NK-92 (cell line): ENCODE data around the gene ITPKB.
"Not testable (repeated sequence)": the region's sequence is repeated elsewhere in the genome, so short reads cannot be mapped to it uniquely, and the experiment has no call there.

ENCODE experiments used
- DNase-seq: peaks from one replicate; lab custom pipeline; 2025; ENCODE audit not compliant: unreplicated experiment; lab: John Stamatoyannopoulos, UW

Gene ITPKB

DNA sequence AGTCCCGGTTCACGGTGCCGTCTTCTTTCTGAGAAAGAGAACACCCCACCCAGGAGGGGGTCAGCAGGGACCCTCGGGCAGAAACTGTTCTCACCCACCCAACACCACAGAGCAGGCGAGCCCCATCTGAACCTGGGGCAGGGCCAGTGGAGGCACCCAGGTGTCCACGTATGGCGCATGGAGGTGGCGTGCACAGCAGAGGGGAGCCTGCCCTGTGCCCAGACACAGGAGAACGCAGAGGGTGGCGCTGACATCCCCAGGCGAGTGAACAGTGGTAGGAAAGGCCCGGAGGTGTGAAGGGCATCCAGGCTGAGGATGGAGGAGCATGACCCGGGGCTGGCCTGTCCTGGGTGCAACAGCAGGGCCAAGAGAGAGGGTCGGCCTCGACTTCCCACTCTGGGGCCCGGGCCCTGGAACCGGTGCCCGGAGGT, 99.4 kb downstream of the ITPKB start:
- no peak for DNase-seq

- DNase-seq = not testable (repeated sequence)
Measured at GRCh38 chr1:226639206-226639605, 99.9 kb downstream of the ITPKB start.

- no peak for DNase-seq
Measured at GRCh38 chr1:226638608-226639007, 100.5 kb downstream of the ITPKB start.

DNA sequence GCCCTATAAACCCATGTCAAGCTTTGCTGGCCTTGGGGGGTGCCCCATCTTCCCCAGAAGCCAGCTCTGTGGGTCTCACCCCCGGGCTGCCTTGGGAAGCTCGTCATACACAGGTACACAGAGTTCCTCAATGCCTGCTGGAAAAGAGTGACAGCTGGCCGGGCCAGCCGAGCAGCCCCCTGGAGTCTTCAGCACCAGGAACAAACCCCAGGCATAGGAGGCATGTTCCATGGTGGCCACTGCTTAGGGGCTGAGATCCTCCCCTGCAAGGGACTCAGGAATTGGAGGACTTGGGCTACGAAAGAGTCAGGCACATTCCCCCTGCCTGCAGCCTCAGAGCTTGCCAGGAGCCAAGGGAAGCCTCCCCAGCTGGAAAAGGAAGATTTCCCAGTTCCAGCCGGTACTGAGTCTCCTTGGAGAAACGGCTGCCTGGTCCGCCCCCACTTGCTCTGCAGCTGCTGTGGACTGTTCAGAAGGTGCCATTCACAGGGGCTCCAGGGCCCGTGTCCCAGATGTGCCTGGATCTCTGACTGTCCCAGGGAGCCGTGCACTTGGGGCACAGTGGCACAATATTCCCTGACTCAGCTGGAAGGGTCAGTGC, 101.0 kb downstream of the ITPKB start:
- no peak for DNase-seq

DNA sequence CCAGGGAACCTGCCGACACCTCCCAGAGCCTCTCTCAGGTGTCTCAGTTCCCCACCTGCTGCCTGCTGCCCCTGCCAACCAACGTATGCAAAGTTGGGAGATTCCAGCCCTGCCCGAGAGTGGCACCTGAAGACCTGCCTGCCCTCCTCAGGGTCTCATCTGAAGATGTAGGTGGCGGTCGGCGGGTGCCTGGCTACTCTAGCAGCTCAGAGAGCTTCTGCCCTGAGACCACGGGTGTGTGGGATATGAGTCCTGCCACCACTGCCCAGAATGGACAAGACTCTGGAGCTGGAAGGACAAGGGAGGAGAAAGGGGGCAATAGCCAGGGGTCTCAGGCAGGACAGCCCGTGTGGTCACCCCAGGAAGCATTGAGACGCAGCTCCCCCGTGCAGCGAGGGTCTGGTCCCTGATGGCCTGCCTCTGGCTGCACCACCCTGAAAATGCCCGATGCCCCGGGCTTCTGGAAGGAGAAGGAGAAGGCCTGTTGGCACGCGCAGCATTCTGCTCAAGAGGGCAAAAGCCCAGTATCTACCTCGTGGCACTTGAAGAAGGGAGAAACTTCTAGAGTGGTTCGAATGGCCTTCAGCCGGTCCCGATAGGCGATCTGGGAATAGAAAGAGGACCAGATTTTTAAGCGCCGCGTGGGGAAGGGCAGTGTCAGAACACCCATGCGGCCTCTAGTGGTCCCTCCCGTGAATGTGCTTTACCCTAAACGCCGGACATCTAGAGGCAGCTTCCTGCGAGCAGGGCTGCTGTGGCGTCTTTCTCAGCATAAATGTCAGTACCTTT, 101.7 kb downstream of the ITPKB start:
- no peak for DNase-seq

- no peak for DNase-seq
Measured at GRCh38 chr1:226636847-226637096, 102.3 kb downstream of the ITPKB start.

DNA sequence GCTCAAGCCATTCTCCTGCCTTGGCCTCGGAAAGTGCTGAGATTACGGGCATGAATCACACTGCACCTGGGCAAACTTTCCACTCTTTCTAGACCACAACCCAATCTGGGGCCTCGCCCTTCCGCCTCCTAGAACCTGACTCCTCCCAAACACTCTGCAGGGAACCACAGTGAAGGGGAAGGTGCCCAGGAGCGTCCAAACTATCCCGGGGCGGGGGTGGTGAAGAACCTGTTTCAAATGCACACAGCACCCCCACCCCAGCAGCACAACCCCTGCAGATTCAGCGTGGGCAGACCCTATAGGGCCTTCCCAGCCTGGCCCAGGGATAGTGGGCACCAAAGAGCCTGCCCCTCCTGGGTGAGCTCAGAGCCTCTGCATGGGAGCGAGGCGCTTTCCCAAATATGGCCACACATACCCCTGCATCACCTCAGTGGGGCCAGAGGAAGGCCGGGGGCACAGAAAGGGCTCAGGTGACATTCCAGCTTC, 103.6 kb downstream of the ITPKB start:
- DNase-seq = no peak

DNA sequence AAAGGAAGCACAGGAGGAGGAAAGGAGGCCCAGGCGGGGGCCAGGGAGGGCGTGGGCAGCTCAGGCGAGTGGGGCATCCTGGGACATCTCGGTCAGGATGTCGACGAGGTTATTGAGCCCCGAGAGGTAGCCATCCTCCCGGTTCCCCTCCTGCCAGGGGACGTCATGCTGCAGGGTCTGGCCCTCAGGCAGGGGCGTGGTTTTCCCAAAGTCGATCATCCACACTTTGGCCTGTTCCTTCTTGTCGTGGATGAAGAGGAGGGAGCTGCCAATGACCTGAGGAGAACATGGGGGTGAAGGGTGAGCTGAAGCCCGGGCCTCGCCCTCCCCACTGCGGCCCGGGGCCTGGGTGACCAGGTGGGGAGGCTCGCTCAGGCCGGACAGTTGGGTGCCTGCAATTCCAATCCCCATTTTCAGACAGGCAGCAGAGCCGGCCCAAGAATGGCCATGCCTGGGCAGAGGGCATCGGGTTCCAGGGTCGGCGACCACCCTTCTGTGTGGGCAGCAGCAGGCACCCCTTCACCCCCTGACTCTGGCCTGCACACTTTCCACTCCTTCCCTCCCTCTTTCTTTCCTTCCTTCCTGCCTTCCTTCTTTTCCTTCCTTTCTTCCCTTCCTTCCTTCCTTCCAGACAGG, 104.4 kb downstream of the ITPKB start:
- no peak for DNase-seq

GRCh38 chr1:226634166-226634588, 104.9 kb downstream of the ITPKB start:
- DNase-seq = no peak

DNA sequence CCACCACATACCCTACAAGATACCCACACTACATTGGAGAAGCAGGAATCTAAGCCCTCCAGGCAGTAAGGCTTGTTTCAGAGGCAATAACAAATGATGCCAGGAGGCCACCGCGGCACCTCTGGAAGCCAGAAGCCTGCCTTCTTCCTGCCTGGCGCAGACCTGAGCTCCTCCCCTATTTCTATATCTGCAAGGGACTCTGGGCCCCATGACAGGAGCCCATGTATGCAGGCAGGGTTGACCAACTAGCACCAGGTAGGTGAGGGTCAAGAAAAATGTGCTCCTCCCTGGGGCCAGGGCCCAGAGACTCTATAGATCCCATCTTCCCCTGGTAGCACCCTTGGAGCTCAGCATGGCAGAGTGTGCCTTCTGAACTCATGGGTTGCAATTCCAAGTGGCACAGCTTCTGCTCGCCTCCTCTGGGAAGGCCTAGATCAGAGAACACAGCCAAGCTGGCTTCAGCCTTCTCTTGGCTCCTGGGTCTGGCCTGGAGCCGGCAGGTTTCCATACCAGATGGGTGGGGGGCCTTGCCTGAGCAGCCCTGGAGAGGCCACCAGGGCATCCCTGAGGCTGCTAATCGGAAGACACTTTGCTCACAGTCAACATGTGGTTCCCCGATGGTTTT, 105.4 kb downstream of the ITPKB start:
- DNase-seq = no peak

- DNase-seq = no peak
Measured at GRCh38 chr1:226632922-226633351, 106.1 kb downstream of the ITPKB start.

GRCh38 chr1:226632169-226632879, 106.8 kb downstream of the ITPKB start:
- DNase-seq = no peak

GRCh38 chr1:226631229-226632000, 107.7 kb downstream of the ITPKB start:
- no peak for DNase-seq

- DNase-seq = no peak
Measured at GRCh38 chr1:226630592-226630991, 108.5 kb downstream of the ITPKB start.

DNA sequence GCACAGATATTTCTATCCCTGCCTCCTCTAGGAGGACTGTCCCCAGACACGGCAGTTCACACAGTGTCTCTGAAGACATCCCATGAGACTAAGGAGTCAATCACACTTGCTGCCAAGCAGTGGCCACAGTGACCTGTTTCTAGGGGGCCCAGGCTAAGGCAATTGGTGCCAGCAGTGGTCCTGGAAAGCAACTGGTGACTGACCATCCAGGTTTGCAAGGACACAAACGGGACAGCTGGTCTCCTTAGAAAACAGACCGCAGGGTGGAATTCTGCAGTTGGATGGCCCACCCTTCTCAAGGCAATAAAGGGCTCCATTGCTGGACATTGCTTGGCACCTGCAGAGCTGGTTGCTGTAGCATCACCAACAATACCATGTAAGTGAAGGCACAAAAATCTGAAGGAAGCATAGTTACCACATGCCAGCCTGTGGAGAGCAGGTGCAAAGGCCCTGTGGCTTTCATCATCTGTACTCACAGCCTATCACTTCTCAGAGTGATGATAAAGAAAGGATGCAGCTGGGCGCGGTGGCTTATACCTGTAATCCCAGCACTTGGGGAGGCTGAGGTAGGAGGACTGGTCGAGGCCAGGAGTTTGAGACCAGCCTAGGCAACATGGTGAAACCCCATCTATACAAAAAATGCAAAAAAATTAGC, 109.1 kb downstream of the ITPKB start:
- no peak for DNase-seq

DNA sequence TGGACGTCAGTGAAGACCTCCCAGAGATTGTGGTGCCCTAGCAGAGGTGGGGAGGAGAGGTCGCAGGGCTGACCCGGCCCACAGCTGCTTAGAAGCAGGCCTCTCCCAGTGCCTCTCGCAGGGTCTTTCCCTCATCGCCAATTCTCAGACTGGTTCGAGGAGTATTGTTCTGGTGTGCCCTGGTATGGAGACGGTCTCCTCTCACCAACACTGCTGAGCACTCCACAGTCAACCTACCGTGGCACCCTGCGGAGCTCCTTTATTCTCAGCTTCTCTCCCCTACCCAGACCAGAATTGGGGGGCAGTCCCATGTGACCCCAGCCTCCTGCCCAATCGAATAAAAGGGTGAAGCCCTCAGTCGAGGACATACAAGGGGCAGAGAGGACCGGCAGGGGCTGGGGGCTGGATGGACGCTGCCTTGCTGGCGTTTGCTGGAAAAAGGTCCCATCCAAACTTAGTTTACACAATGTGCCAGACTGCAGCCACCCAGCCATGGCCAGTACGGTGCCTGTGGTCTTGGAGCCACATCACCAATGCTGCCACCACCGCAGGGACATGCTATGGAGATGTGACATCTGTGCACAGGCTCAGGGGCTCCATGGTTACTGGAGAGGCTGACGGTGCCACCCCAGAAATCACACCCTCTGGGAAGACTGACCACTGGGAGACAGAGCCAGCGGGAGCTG, 109.7 kb downstream of the ITPKB start:
- DNase-seq = no peak

GRCh38 chr1:226628612-226629155, 110.4 kb downstream of the ITPKB start:
- DNase-seq = no peak

DNA sequence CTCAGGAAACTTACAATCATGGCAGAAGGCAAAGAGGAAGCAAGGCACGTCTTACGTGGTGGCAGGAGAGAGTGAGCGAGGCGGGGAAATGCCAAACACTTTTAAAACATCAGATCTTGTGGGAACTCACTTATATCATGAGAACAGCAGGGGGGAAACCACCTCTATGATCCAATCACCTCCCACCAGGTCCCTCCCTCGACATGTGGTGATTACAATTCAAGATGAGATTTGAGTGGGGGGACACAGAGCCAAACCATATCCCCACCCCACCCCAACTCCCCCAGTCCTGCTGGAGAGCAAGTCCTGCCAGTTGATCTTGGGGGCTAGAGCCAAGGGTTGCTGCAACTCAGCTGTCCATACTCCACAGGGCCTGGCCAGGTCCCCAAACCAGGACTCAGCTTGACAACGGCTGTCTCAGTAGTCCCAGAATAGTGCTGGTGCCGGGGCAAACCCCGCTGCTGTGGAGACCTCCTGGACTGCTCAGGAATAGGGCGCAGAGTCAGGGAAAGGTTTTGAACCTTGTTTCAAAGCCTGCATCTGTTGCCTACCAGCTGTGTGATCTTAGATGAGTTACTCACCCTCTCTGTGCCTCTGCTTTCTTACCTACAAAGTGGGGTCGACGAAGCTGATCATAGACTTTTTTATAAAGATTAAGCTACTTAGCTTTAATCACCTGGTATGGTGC, 111.0 kb downstream of the ITPKB start:
- DNase-seq = no peak
